IPS DF 4.7 (cell line): ENCODE data around the gene LRRTM1.

Source experiments
- DNase-seq: peaks from one replicate; pipeline ENCODE4 v3.0.0-alpha.2; 2013; ENCODE audit warnings: low spot score; ENCODE audit errors: extremely low read depth

LRRTM1 gene

GRCh38 chr2:80302314-80303005, 2.1 kb downstream of the LRRTM1 start:
- DNase-seq: no peak

- DNase-seq: no peak
Measured at GRCh38 chr2:80302001-80302313, 2.6 kb downstream of the LRRTM1 start.

- no peak for DNase-seq
Measured at GRCh38 chr2:80300954-80301353, 3.6 kb downstream of the LRRTM1 start.

GRCh38 chr2:80300346-80300745, 4.2 kb downstream of the LRRTM1 start:
- no peak for DNase-seq

GRCh38 chr2:80299661-80300060, 4.9 kb downstream of the LRRTM1 start:
- no peak for DNase-seq

GRCh38 chr2:80298954-80299353, 5.6 kb downstream of the LRRTM1 start:
- DNase-seq: no peak

- DNase-seq: no peak
Measured at GRCh38 chr2:80293039-80293438, 11.5 kb downstream of the LRRTM1 start.

- DNase-seq: no peak
Measured at GRCh38 chr2:80292474-80292873, 12.1 kb downstream of the LRRTM1 start.

GRCh38 chr2:80291656-80292055, 12.9 kb downstream of the LRRTM1 start:
- DNase-seq: no peak

- DNase-seq: no peak
Measured at GRCh38 chr2:80288576-80288975, 16.0 kb downstream of the LRRTM1 start.

GRCh38 chr2:80281049-80281448, 23.5 kb downstream of the LRRTM1 start:
- DNase-seq: no peak

- no peak for DNase-seq
Measured at GRCh38 chr2:80280598-80280997, 24.0 kb downstream of the LRRTM1 start.

- no peak for DNase-seq
Measured at GRCh38 chr2:80269806-80270205, 34.7 kb downstream of the LRRTM1 start.

- no peak for DNase-seq
Measured at GRCh38 chr2:80266231-80266630, 38.3 kb downstream of the LRRTM1 start.

GRCh38 chr2:80259292-80259691, 45.3 kb downstream of the LRRTM1 start:
- no peak for DNase-seq

GRCh38 chr2:80258793-80259192, 45.8 kb downstream of the LRRTM1 start:
- DNase-seq: no peak

GRCh38 chr2:80258341-80258740, 46.2 kb downstream of the LRRTM1 start:
- no peak for DNase-seq

GRCh38 chr2:80257450-80257849, 47.1 kb downstream of the LRRTM1 start:
- no peak for DNase-seq

- DNase-seq: no peak
Measured at GRCh38 chr2:80256782-80257167, 47.8 kb downstream of the LRRTM1 start.

- peak; percentile 38 for DNase-seq
Measured at GRCh38 chr2:80255918-80256781, 48.4 kb downstream of the LRRTM1 start.

GRCh38 chr2:80252294-80252986, 52.1 kb downstream of the LRRTM1 start:
- no peak for DNase-seq
